NCI-H1417 treated with DMSO at 0.1 percent for 48 hours (cell line): ENCODE data around the gene COQ8B.
"Not testable (repeated sequence)": the region's sequence is repeated elsewhere in the genome, so short reads cannot be mapped to it uniquely, and the experiment has no call there.

Experiments used
- DNase-seq: peaks from one replicate; lab custom pipeline; 2025; lab: John Stamatoyannopoulos, UW

The COQ8B gene

DNA sequence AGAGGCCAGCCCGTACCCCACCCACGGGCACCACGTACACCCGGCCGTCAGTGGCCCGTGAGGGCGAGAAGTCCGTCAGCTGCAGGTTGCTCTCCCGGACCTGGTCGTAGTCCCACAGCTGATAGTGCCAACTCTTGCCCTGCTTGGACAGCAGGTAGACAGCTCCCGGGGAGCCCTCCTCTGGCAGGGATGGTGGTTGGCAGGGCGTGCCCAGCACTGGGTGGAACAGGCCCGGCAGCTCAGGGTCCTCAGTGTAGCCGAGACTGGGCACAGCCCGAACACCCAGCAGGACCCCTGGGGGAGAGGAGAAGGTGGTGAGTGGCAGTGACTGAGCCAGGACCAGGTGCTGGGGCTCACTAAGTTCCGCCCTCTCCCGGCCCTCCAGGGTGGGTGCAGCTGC is 25.8 kb upstream of the COQ8B start:
- no peak for DNase-seq

- no peak for DNase-seq
Measured at GRCh38 chr19:40741527-40742390, 25.1 kb upstream of the COQ8B start.

GRCh38 chr19:40740747-40741146 is 24.1 kb upstream of the COQ8B start:
- no peak for DNase-seq

- no peak for DNase-seq
Measured at GRCh38 chr19:40739871-40740703, 23.4 kb upstream of the COQ8B start.

- DNase-seq: no peak
Measured at GRCh38 chr19:40739030-40739839, 22.5 kb upstream of the COQ8B start.

- no peak for DNase-seq
Measured at GRCh38 chr19:40737102-40737644, 20.5 kb upstream of the COQ8B start.

GRCh38 chr19:40736661-40737060 is 20.0 kb upstream of the COQ8B start:
- no peak for DNase-seq

- no peak for DNase-seq
Measured at GRCh38 chr19:40735013-40735771, 18.5 kb upstream of the COQ8B start.

DNA sequence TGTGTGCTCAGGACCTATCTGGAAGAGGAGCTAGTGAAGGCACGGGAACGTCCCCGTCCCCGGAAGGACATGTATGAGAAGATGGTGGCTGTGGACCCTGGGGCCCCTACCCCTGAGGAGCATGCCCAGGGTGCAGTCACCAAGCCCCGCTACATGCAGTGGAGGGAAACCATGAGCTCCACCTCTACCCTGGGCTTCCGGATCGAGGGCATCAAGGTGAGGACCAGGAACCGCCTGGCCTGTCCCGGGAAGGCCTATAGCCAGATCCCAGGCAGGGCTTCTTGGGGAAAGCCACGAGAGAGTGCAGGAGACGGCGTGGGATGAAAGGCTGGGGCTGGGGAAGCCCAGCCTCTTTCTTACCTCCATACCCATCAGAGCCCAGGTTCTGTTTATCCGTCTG is 16.5 kb upstream of the COQ8B start:
- no peak for DNase-seq

DNA sequence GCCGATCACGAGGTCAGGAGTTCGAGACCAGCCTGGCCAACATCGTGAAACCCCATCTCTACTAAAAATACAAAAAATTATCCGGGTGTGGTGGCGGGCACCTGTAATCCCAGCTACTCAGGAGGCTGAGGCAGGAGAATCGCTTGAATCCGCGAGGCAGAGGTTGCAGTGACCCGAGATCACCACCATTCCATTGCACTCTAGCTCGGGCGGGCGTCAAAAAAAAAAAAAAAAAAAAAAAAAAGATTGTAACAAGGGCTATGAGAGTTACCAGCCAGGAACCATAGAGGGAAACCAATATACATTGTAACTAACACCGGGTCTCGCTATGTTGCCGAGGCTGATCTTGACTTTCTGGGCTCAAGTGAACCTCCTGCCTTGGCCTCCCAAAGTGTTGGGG is 15.6 kb upstream of the COQ8B start:
- DNase-seq: not testable (repeated sequence)

DNA sequence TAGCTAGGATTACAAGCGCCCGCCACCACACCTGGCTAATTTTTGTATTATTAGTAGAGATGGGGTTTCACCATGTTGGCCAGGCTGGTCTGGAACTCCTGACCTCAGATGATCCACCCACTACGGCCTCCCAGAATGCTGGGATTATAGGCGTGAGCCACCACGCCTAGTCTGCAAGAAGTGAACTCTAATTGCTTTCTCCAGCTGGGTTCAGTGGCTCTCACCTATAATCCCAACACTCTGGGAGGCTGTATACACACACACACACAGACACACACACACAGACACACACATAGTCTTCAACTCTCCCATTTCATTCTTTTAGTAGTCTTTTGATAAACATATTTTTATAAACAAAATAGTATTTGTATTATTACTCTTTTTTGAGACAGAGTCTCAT is 13.4 kb upstream of the COQ8B start:
- not testable (repeated sequence) for DNase-seq

- no peak for DNase-seq
Measured at GRCh38 chr19:40726279-40726678, 9.6 kb upstream of the COQ8B start.

DNA sequence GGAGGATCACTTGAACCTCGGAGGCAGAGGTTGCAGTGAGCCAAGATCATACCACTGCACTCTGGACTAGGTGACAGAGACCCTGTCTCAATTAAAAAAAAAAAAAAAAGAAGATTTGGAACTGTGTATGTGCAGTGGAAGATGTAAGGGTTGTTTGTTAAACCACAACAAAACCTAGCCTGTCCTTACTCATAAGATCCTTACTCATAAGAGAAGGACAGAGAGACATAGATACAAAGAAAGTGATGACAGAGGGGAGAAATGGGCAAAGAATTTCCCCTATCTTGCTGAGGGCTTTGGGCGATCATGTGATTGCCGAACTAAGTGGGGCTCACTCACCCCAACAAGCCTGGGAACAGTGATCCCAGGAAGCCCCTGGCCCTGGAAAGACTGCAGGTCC is 8.2 kb upstream of the COQ8B start:
- DNase-seq: no peak

DNA sequence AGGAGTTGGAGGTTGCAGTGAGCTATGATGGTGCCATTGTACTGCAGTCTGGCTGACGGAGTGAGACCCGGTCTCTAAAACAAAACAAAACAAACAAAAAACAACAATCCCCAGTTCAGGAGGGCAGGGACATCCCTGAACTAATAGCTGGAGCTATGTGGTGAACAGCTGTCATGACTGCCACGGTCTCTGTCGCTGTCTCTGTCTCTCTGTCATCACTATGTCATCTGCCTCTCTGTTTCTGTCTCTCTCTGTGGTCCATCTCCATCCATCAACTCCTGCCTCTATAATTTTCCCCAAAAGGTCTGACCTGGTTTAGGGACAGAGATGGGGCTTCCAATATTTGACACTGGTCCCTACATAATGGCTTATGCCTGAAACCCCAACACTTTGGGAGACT is 7.6 kb upstream of the COQ8B start:
- no peak for DNase-seq

DNA sequence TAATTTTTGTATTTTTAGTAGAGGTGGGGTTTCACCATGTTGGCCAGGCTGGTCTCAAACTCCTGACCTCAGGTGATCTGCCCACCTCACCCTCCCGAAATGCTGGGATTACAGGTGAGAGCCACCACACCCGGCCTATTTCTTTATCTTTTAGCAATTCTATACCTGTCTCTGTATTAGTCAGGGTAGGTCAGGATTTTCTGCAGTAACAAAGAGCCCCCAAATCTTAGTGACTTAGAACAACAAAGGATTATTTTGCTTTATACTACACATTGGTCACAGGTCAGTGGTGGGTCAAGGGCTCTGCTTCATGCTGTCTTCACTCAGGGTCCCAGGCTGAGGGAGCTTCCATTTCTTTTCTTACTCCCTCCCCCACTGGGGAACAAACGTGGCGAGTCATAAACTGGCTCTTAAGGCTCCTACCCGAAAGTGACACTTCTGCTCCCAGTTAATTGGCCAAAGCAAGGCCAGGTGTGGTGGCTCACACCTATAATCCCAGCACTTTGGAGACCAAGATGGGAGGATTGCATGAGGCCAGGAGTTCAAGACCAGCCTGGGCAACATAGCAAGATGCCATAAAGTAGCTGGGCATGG is 7.1 kb upstream of the COQ8B start:
- DNase-seq: no peak

DNA sequence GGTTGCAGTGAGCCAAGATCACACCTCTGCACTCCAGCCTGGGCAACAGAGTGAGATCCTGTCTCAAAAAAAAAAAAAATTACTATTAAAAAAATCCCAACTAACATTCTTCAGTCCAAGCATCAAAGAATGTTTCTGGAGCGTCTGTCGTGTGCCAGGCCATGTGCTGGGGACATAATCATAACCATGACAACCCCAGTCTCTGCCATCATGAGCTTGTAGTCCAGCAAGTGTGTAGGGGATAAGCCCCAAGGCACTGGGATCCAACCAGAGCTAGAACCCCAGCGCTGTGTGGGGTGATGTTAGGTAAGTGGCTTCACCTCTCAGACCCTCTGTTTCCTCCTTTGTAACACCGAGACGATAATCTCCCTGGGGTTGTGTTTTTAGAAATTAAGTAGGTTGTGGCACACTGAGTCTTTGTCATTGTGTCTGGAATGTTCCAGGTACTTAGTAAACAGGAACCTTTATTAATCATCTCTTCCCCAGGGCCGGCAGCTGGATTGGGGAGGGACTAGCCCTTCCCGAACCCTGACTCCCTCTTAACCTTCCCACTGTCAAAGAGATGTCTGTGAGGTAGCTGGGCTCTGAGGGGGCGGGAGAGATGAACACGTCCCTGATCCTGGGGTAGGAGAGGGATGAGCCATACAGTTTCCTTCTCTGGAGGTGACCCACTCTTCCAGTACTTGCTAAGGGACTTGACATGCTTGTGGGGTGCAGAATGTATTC is 5.4 kb upstream of the COQ8B start:
- DNase-seq: no peak

DNA sequence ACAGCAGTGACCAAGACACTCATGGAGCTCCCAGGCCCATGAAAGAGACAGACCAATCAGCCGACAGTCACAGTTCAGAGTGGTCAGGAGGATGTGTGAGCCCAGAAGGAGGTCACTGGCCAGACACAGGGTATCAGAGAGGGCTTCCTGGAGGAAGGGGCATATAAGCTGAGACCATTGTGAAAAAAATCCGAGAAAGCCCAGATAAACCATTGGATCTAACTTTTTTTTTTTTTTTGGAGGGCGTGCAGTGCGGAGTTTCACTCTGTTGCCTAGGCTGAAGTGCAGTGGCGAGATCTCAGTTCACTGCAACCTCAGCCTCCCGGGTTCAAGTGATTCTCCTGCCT is 4.4 kb upstream of the COQ8B start:
- DNase-seq: no peak

- DNase-seq: no peak
Measured at GRCh38 chr19:40719414-40719894, 2.8 kb upstream of the COQ8B start.

DNA sequence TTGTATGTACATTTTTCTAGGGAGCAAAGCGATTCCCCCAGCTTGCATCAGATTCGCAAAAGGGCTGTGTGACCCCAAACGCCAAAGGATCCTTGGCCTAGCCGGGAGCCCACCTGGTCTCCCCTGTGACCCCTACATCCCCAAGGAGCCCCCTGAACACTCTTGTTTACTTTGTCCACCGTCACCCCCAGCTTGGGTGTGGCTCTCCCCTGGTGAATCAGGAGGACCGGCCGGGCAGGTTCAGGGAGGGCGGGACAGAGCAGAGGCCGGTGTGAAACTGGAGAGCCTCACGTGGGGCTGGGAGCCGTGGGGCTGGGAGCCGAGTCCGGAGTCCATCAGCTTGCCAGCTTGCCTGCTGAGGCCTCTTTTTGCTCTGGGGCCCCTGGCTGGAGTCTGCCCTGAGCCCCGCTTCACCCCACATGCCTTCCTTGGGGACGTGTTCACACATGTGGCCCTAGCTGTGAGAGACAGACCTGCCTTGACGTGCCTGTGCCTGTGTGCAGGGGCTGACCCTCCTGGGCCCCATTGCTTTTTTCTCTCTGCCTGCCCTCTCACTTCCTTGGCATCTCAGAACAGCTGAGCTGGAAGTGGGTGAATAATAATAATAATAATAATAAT is 2.2 kb upstream of the COQ8B start:
- no peak for DNase-seq
